Transverse colon (tissue), 4 donors: ENCODE results near the gene MRPL47. TPM values are rescaled to one million over a fixed set of nuclear protein-coding genes. Genes with fewer than 3 reads are reported as not detected.

ENCODE experiments used
- DNase-seq: peaks from one replicate; pipeline ENCODE4 v3.0.0-alpha.2; 2019
- H3K27ac ChIP-seq, 4 donors: fragments of 200-600 bp; sonication (generic); 2 replicates each; pipeline ENCODE4 v1.5.1; 2016 to 2018; ENCODE audit warnings: inconsistent platforms in 4 of 4
- H3K27me3 ChIP-seq: fragments of 200-600 bp; sonication (generic); 2 replicates; pipeline ENCODE4 v1.5.1; 2017; ENCODE audit warnings: inconsistent platforms
- H3K36me3 ChIP-seq, 4 donors: fragments of 200-600 bp; sonication (generic); 2 replicates each; pipeline ENCODE4 v1.5.1; 2017 to 2019; ENCODE audit warnings: inconsistent platforms in 4 of 4
- H3K4me1 ChIP-seq, 4 donors: fragments of 200-600 bp; sonication (generic); 2 replicates each; pipeline ENCODE4 v1.5.1; 2017 to 2020; ENCODE audit warnings: inconsistent platforms in 4 of 4
- H3K4me3 ChIP-seq, 4 donors: fragments of 200-600 bp; sonication (generic); 1 replicate in 1 of 4; 2 replicates in 3 of 4; pipeline versions ENCODE4 v1.5.1 to v1.6.1; 2017 to 2019; ENCODE audit warnings: inconsistent platforms in 4 of 4
- H3K9me3 ChIP-seq, 2 donors: fragments of 200-600 bp; sonication (generic); 2 replicates each; pipeline ENCODE4 v1.5.1; 2017 to 2019; ENCODE audit warnings: inconsistent platforms in 2 of 2
- EP300 ChIP-seq: sonication (generic); formaldehyde crosslinking; IDR thresholded peaks from one replicate; pipeline ENCODE4 v1.6.1; 2017; ENCODE audit warnings: antibody characterized with exemption, low read depth
- POLR2A ChIP-seq: fragments of 450-650 bp; IDR thresholded peaks from one replicate; pipeline ENCODE4 v1.6.1; 2016; ENCODE audit warnings: antibody characterized with exemption, mild to moderate bottlenecking, moderate library complexity
- POLR2AphosphoS5 ChIP-seq, 3 donors: sonication (generic); formaldehyde crosslinking; IDR thresholded peaks; one replicate each; pipeline ENCODE4 v1.6.1; 2016; ENCODE audit warnings: antibody characterized with exemption in 3 of 3
- WGBS, 2 donors: methylation state at CpG; one replicate each; pipeline ENCODE4 v1.1.5; 2018; ENCODE audit warnings: low coverage in 1 of 2; 5-methylcytosine and 5-hydroxymethylcytosine counted together
- in situ Hi-C, 4 donors: fragments of 200-750 bp; cut with MboI; loops; one replicate each; pipeline versions ENCODE4 v1.15.0 to v1.15.1; 2017; ENCODE audit warnings: low sequenced_read_pairs in 3 of 4, low pct_ligation_motif_present in 1 of 4, low pct_unique_long_range_greater_than_20kb in 1 of 4
- intact Hi-C: fragments of 100-400 bp; cut with DNase I; formaldehyde crosslinking; loops from one replicate; pipeline ENCODE4 v1.15.1; 2023; ENCODE audit warnings: low total_unique reads
- total RNA-seq, 4 donors: library from RNA; depleted of rRNA; stranded (reverse); fragments of >200 nt; gene quantifications; one replicate each; pipeline ENCODE4 v1.1.0, GENCODE V29; 2016
- TF ChIP-seq, protein P1 (sequence below), 5 experiments: fragments of 200-600 bp in 3 of 5; fragments of 450-650 bp in 2 of 5; sonication (generic) in 3 of 5; IDR thresholded peaks; 1 replicate in 2 of 5; 2 replicates in 3 of 5; pipeline ENCODE4 v1.5.1; 2016 to 2017; ENCODE audit warnings: antibody characterized with exemption in 5 of 5, inconsistent platforms in 3 of 5, mild to moderate bottlenecking in 2 of 5, moderate library complexity in 1 of 5

MRPL47 gene
- total RNA-seq: 10 to 100 TPM; 10.1 to 26.8 (median 20.7) TPM

DNA sequence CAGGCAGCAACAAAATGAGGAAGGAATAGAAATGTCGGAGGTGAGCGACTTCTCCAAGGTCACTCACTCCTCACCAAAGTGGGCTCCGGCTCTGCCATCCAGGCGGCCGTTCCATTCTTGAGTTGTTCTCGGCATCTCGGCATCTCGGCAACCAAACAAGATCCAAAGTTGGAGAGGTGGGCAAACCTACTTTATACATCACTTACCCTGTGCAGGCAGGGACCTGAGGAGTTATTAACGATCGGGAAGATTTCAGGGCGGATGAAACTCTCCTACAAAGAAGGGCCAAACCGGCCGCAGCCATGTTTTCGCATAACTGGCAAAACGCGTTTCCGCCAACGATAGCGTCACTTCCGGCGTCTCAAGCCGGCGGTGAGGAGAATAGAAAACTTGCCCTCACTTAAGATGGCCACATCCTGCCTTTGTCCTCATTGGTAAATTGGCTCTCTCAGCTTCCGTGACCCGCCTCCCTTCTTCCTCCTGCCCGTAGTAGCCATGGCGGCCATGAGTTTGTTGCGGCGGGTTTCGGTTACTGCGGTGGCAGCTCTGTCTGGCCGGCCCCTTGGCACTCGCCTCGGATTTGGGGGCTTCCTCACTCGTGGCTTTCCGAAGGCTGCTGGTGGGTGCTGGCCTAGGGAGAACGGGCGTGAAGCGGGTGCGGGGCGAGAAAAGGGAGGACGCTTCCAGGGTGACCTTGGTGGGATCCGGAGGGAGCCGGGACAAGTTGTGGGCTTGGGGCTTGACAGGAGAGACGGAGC is at the start of gene MRPL47, which contains the start of gene NDUFB5:
TSS of gene MRPL47 (minus strand) at position 318 of the 758 bp plus-strand sequence. CDS start at position 304, 14 bp downstream.
TSS of gene NDUFB5 (plus strand) at position 474 of the 758 bp plus-strand sequence. CDS start at position 496, 22 bp downstream.
- intact Hi-C loops (loop anchor here (5.0 kb wide), 1 partner anchor 42 kb away; the partner anchor contains the start of gene ACTL6A), in situ Hi-C loops (no loop called here)
- WGBS, 2 donors: 0 to 2% methylated on average over 9 to 44 of the region's 45 CpGs
- H3K36me3 ChIP-seq: peaks cover 0 to 23% (median 10%) of the 10 kb centered on the region in 4 donors
- peak within 1 kb of the TSS; percentile 62 to 94 (median 82) for H3K4me3 ChIP-seq
- peaks cover 13 to 27% (median 17%) of the 10 kb centered on the region in 4 donors for H3K4me1 ChIP-seq
- peak; percentile 96 for DNase-seq
- TF ChIP-seq, protein P1, sequence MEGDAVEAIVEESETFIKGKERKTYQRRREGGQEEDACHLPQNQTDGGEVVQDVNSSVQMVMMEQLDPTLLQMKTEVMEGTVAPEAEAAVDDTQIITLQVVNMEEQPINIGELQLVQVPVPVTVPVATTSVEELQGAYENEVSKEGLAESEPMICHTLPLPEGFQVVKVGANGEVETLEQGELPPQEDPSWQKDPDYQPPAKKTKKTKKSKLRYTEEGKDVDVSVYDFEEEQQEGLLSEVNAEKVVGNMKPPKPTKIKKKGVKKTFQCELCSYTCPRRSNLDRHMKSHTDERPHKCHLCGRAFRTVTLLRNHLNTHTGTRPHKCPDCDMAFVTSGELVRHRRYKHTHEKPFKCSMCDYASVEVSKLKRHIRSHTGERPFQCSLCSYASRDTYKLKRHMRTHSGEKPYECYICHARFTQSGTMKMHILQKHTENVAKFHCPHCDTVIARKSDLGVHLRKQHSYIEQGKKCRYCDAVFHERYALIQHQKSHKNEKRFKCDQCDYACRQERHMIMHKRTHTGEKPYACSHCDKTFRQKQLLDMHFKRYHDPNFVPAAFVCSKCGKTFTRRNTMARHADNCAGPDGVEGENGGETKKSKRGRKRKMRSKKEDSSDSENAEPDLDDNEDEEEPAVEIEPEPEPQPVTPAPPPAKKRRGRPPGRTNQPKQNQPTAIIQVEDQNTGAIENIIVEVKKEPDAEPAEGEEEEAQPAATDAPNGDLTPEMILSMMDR (IDR thresholded peaks at IDR 0.05): no peak
- peak; percentile 91 for TF ChIP-seq POLR2A
- peak; percentile 79 to 93 (median 92) for TF ChIP-seq POLR2AphosphoS5 (IDR thresholded peaks at IDR 0.05)
- TF ChIP-seq EP300: no peak
- H3K27ac ChIP-seq: peak within 1 kb of the TSS; percentile 85 to 96 (median 92)
- H3K27me3 ChIP-seq: no peaks in the 10 kb centered on the region
- H3K9me3 ChIP-seq: no peaks in the 10 kb centered on the region

DNA sequence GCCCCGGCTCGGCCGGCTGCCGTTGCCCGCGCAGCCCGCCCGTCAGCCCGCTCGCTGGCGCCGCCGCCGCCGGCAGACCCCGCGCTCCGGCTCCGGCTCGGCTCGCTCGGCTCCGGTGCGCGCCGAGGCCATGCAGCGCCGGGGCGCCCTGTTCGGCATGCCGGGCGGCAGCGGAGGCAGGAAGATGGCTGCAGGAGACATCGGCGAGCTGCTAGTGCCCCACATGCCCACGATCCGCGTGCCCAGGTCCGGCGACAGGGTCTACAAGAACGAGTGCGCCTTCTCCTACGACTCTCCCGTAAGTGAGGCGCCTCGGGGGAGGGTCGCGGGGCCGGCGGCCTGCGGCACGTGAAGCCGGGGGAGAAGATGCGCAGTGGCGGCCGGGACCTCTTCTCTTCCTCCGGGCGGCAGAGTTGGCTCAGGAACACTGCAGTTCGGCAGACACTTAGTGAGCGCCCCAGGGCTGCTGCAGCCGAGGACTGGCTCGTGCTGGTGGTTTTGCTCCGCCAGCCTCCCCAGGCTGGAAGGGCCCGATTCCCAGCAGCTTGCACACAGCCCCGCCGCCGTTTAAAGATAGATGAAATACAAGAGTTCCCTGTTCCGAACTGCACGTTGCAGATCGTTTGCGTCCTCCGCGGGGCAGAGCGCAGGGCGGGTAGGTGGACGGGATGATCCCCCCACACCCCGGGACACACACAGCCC is 48.8 kb upstream of the MRPL47 start:
- intact Hi-C loops (no loop called here), in situ Hi-C loops (no loop called here)
- H3K4me3 ChIP-seq: peak overlapping the region; percentile 70 to 98 (median 82)
- peaks cover 6 to 12% (median 8%) of the 10 kb centered on the region in 4 donors for H3K4me1 ChIP-seq
- peak; percentile 68 for DNase-seq
- no peaks in the 10 kb centered on the region for H3K27me3 ChIP-seq
- 0% methylated on average over 73 of the region's 77 CpGs; no CpG with 5 or more reads in 1 of the 2 donors for WGBS, 2 donors
- H3K9me3 ChIP-seq: no peaks in the 10 kb centered on the region
- TF ChIP-seq, protein P1 (IDR thresholded peaks at IDR 0.05): no peak
- peak; percentile 20 for TF ChIP-seq POLR2A
- no peak for TF ChIP-seq EP300
- TF ChIP-seq POLR2AphosphoS5 (IDR thresholded peaks at IDR 0.05): peak in 1 of 3 donors; percentile 8
- no peaks in the 10 kb centered on the region for H3K36me3 ChIP-seq
- peak overlapping the region; percentile 90 to 95 (median 90) for H3K27ac ChIP-seq

- TF ChIP-seq POLR2A: no peak
- TF ChIP-seq, protein P1 (IDR thresholded peaks at IDR 0.05): peak in 2 of 5 experiments; percentile 26 to 46
- TF ChIP-seq POLR2AphosphoS5 (IDR thresholded peaks at IDR 0.05): no peak
- no peak for TF ChIP-seq EP300
- Histone ChIP-seq H3K4me3 (peak within 1 kb of the TSS; percentile 70 to 98 (median 82)), H3K27me3 (no peaks in the 10 kb centered on the region), H3K4me1 (peaks cover 6 to 12% (median 8%) of the 10 kb centered on the region in 4 donors), H3K27ac (peak within 1 kb of the TSS; percentile 90 to 95 (median 90)), H3K36me3 (no peaks in the 10 kb centered on the region), H3K9me3 (no peaks in the 10 kb centered on the region)
- in situ Hi-C loops (no loop called here), intact Hi-C loops (no loop called here)
- DNase-seq: peak; percentile 54
- 0% methylated on average over 7 to 35 of the region's 56 CpGs for WGBS, 2 donors
Observed at GRCh38 chr3:179652447-179653095, 48.1 kb upstream of the MRPL47 start, which contains the start of gene USP13. USP13 (plus strand) TSS chr3:179653040; CDS start chr3:179653226, 186 bp downstream.
